SKM-1 (cell line): ENCODE measurements around the gene SH3GLB2.
"Not testable (repeated sequence)": the region's sequence is repeated elsewhere in the genome, so short reads cannot be mapped to it uniquely, and the experiment has no call there.

ENCODE experiments used
- DNase-seq: peaks from one replicate; lab custom pipeline; 2025; ENCODE audit not compliant: unreplicated experiment; lab: John Stamatoyannopoulos, UW

SH3GLB2 gene

DNA sequence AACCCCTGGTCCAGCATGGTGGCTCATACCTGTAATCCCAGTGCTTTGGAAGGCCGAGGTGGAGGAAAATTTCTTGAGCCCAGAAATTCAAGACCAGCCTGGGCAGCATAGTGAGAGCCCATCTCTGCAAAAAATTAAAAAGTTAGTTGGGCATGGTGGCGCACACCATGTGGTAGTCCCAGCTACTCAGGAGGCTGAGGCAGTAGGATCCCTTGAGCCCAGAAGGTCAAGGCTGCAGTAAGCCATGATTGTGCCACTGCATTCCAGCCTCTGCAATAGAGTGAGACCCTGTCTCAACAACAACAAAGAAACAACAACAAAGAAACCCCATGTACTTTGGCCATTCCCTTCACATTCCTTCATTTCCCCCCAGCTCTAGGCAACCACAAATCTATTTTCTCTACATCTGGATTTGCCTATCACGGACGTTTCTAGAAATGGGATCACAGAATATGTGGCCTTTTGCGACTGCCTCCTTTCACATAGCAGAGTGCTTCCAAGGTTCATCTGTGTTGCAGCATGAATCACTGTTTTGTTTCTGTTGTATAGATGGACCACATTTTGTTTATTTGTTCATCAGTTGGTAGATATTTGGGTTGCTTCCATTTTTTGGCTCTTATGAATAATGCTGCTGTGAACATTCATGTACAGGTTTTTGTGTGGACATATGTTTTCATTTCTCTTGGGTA lies 26.2 kb upstream of the SH3GLB2 start:
- DNase-seq, result no peak

DNA sequence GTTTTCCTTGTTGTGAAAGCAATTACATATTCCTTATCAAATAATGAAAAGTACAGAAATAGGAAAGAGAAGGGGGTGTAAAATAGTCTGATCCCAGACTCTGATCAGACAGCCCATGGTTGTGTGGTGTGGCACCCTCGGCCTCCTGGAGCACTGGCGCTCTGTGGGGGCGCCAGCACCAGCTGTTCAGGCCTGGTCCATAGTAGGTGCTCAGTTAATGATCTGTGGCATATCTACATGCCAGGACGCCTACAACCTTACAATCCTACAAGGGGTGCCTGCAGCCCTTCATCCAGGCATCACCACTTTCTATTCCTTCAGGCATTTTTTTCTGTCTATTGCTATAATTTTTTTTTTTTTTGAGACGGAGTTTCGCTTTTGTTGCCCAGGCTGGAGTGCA lies 24.9 kb upstream of the SH3GLB2 start:
- no peak for DNase-seq

GRCh38 chr9:129052592-129052991 lies 24.5 kb upstream of the SH3GLB2 start:
- DNase-seq, result no peak

DNA sequence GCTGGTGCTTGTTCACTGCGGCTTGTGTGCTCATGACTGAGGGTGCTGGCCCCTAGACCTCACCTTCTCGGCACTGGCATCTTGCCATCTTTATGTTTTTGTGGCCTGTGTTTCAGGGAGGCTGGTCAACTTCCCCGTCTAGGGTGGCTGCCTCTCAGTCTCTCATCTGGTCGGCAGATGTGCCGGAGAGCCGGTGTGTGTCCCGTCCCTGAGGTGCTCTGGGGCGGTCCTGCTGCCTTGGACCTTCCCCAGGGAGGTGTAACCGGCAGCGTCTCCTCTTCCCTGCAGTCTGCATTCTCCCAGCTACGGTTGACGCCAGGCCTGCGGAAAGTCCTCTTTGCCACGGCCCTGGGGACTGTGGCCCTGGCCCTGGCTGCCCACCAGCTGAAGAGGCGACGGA lies 13.9 kb upstream of the SH3GLB2 start:
- no peak for DNase-seq

DNA sequence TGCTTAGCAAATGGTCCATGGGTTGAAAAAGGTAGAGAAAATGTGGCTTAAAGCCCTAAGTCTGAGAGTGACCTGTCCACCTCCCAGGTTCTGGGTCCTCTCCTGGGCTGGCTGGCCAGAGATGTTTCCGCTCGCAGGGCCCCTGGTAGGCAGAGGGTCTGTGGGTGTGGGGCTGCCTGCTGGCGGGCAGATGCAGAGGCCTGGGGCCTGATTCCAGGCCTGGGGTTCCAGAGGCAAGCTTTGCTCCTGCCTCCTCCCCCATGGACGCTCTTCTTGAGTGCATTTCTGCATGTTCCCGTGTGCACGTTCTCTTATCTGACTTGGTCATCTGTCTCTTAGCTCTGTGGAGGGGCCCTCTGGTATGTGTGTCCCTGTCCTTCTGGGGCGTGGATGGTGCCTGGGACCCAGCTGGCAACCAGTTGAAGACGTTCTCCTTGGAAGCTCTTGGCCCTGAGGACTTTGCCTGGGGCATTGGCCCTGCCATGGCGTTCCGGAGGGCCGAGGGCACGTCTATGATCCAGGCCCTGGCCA lies 12.0 kb upstream of the SH3GLB2 start:
- DNase-seq, result no peak

- DNase-seq, result no peak
These were observed 10.2 kb upstream of the SH3GLB2 start for GRCh38 chr9:129038109-129038852.

DNA sequence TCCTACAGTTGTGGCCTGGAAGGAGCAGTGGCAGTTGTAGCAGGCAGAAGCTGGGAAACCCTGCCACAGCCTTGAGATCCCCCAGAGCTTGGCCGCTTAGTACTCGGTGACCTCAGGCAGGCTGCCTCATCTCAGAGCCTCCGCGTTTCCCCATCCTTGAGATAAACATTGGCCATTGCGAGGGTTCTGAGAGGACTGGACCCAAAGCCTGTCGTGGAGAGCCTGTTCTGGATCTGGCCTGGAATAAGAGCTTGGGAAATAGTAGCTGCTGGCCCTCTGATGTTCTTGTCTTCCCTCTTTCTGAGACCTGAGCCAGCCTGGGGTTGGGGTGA lies 9.6 kb upstream of the SH3GLB2 start:
- no peak for DNase-seq

- DNase-seq, result no peak
These were observed 9.0 kb upstream of the SH3GLB2 start for GRCh38 chr9:129036923-129037766.

- peak; percentile 97 for DNase-seq
These were observed 8.3 kb upstream of the SH3GLB2 start, which contains the start of gene MIGA2 for GRCh38 chr9:129036241-129036922. TSS of gene MIGA2 (plus strand) at chr9:129036626. CDS start at chr9:129040595, 3,969 bp downstream.

DNA sequence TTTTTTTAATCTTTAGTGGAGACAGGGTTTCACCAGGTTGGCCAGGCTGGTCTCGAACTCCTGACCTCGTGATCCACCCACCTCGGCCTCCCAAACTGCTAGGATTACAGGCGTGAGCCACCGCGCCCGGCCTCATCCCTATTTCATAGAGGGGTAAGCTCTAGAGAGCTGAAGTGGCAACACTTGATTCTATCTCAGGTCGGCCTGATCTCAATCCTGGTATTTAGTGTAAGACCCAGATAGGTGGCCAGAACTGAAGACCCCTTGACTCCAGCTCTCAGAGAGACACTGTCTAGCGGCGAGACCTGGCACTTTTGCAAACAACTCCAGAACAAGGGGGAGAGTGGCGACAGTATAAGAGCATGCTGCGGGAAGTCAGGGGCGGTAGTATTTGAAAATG lies 7.7 kb upstream of the SH3GLB2 start:
- DNase-seq, result not testable (repeated sequence)

- DNase-seq, result no peak
These were observed 5.1 kb upstream of the SH3GLB2 start for GRCh38 chr9:129033216-129033615.

- no peak for DNase-seq
These were observed 4.5 kb upstream of the SH3GLB2 start for GRCh38 chr9:129032541-129033159.

DNA sequence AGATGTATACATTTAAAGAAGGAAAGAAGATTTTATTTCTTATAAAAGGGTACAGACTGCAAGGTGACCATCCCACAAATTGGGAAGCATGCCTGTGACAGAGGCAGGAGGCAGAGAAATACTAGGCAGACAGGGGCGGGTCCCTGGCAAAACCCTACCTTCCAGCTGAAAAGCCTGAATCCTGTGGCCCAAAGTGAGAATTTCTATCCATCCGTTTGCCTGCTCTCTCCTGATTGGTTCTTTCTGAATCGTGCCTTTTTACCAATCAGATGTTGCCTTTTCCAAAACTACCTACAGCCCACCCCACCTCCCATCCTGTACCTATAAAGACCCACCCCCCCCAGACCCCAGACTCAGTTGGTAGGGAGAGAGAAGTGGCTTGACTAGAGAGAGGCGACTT lies 3.4 kb upstream of the SH3GLB2 start:
- no peak for DNase-seq

GRCh38 chr9:129030191-129030590 lies 2.1 kb upstream of the SH3GLB2 start:
- no peak for DNase-seq

DNA sequence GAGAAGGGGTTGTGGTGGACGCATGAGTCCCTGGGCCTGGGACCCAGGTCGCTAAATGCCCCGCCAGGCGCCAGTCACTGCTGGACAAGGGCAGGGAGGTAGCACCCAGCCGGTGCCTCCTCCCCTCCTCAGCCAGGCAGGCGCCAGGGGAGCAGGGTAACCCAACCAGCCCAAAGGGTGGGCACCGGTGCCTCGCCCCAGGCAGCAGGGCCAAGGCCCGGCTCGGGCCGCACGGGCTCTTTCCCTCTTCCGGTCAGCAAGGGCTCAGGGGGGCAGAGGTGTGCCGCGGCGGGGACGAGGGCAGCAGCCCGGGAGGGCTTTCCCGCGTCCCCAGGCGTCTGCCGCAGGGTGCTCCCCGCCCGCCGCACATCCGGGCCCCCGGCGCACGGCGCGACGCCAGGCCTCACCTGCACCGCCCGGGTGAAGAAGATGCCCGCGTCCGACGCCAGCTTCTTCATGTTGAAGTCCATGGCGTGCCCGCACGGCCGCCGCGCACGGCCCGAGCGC lies 393 bp downstream of the SH3GLB2 start:
- no peak for DNase-seq

- DNase-seq, result no peak
These were observed 877 bp downstream of the SH3GLB2 start for GRCh38 chr9:129027224-129027684.

- DNase-seq, result no peak
These were observed 1.5 kb downstream of the SH3GLB2 start for GRCh38 chr9:129026442-129027223.

- DNase-seq, result no peak
These were observed 4.3 kb downstream of the SH3GLB2 start for GRCh38 chr9:129023908-129024233.

DNA sequence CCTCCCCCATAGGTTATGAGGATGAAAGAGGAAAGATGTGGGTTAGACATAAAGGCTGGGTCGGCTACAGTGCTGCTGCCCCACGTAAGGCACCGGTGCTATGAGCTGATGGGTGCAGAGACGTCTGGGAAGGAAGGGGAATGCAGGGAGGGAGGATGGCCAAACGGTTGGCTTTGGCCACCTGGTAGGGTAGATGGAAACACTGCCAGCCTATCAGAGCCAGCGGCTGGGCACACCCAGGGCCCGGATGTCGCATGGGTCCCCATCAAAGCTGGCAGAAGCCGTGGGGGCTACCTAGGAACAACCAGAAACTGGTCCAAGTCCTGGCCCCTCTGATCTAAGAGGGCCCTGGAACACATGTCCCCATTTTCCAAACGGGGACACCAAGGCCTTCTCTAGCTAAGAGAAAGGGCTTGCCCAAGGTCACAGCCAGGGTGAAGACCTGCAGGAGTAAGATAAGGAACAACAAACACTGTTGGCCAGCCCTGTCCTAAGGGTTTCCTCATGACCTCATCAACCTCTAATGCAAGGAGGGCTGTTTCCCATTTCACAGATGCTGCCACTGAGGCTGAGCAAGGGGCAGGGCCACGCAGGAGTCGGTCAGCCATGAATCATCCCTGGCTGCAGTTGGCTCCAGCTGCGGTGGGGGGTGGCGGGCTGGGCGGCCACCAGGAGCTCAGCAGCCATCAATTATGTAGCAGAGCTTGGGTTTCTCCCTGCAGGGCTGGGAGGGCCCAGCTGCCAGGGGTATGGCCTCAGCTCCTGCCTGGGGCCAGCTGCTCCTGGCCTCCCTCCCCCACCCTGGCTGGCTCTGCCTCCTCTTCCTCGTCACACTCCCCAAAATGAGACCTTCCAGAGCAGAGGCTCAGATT lies 4.9 kb downstream of the SH3GLB2 start:
- no peak for DNase-seq
